Thyroid gland (tissue), 4 donors: ENCODE results near the gene PPFIA4. TPM values are rescaled to one million over a fixed set of nuclear protein-coding genes. Genes with fewer than 3 reads are reported as not detected.
A peak's percentile ranks its signal among the peaks of the same experiment; 100 is the strongest.

Source experiments
- DNase-seq, 2 donors: peaks; one replicate each; pipeline ENCODE4 v3.0.0-alpha.2; 2019
- H3K27ac ChIP-seq, 3 donors: fragments of 200-600 bp; sonication (generic); 1 replicate in 2 of 3; 2 replicates in 1 of 3; pipeline ENCODE4 v1.5.1; 2016 to 2019; ENCODE audit warnings: mild to moderate bottlenecking in 1 of 3, moderate library complexity in 1 of 3
- H3K27me3 ChIP-seq: fragments of 200-600 bp; sonication (generic); one replicate; pipeline ENCODE4 v1.5.1; 2019
- H3K36me3 ChIP-seq, 2 donors: fragments of 200-600 bp; sonication (generic); one replicate each; pipeline ENCODE4 v1.5.1; 2016 to 2019
- H3K4me1 ChIP-seq, 2 donors: fragments of 200-600 bp; sonication (generic); one replicate each; pipeline ENCODE4 v1.5.1; 2017 to 2019
- H3K4me3 ChIP-seq, 3 donors: fragments of 200-600 bp; sonication (generic); replicated peaks in 1 of 3; 1 replicate in 2 of 3; 2 replicates in 1 of 3; pipeline ENCODE4 v1.5.1; 2016; ENCODE audit warnings: mild to moderate bottlenecking in 1 of 3
- H3K9me3 ChIP-seq: fragments of 200-600 bp; sonication (generic); one replicate; pipeline ENCODE4 v1.5.1; 2017
- CTCF ChIP-seq, 6 experiments: fragments of 200-600 bp in 3 of 6; fragments of 450-650 bp in 3 of 6; sonication (generic) in 3 of 6; IDR thresholded peaks; one replicate each; pipeline ENCODE4 v1.5.1; 2016 to 2019; ENCODE audit warnings: antibody characterized with exemption in 6 of 6, mild to moderate bottlenecking in 2 of 6, inconsistent platforms in 1 of 6, moderate library complexity in 1 of 6
- POLR2A ChIP-seq, 2 donors: fragments of 450-650 bp; IDR thresholded peaks; one replicate each; pipeline ENCODE4 v1.6.1; 2017; ENCODE audit warnings: antibody characterized with exemption in 2 of 2, mild to moderate bottlenecking in 2 of 2, moderate library complexity in 1 of 2
- WGBS, 2 donors: methylation state at CpG; one replicate each; pipeline ENCODE4 v1.1.5; 2017; 5-methylcytosine and 5-hydroxymethylcytosine counted together
- intact Hi-C: fragments of 100-400 bp; cut with DNase I; formaldehyde crosslinking; loops from one replicate; pipeline ENCODE4 v1.15.1; 2023
- total RNA-seq, 4 donors: library from RNA; depleted of rRNA; stranded (reverse); fragments of >200 nt; gene quantifications; one replicate each; pipeline ENCODE4 v1.2.3, GENCODE V29; 2016

PPFIA4 gene
- total RNA-seq, 4 donors from 2014 or later = 0.54 to 3.0 (median 2.1) TPM

- TF ChIP-seq CTCF (IDR thresholded peaks at IDR 0.05) = no peak
- no peak for TF ChIP-seq POLR2A (IDR thresholded peaks at IDR 0.05)
- intact Hi-C loops = no loop called here
- H3K27me3 ChIP-seq = no peaks in the 10 kb centered on the region
- 40% methylated on average over 8 to 11 of the region's 12 CpGs for WGBS, 2 donors
- H3K36me3 ChIP-seq = no peaks in the 10 kb centered on the region
- H3K9me3 ChIP-seq = no peaks in the 10 kb centered on the region
- no peak for DNase-seq
- H3K4me3 ChIP-seq = peak overlapping the region in 1 of 3 donors; percentile 40
- H3K4me1 ChIP-seq = peaks cover 25 to 50% of the 10 kb centered on the region in 2 donors
- peak overlapping the region in 1 of 3 donors; percentile 48 for H3K27ac ChIP-seq
Measured at GRCh38 chr1:203126866-203127665, 100.8 kb downstream of the PPFIA4 start.

GRCh38 chr1:203127666-203128430, 101.6 kb downstream of the PPFIA4 start, which contains the start of gene ADORA1:
Gene ADORA1, plus strand, starts transcription at chr1:203127726. Its CDS starts 1,116 bp downstream, at chr1:203128842.
- 1 to 4% methylated on average over 6 to 17 of the region's 51 CpGs for WGBS, 2 donors
- Histone ChIP-seq H3K36me3 (no peaks in the 10 kb centered on the region), H3K27ac (peak within 1 kb of the TSS; percentile 45 to 55 (median 48)), H3K27me3 (no peaks in the 10 kb centered on the region), H3K4me1 (peaks cover 25 to 51% of the 10 kb centered on the region in 2 donors), H3K4me3 (peak within 1 kb of the TSS; percentile 10 to 40 (median 21)), H3K9me3 (no peaks in the 10 kb centered on the region)
- intact Hi-C loops = no loop called here
- TF ChIP-seq POLR2A (IDR thresholded peaks at IDR 0.05) (peak in 1 of 2 donors; percentile 55), CTCF (IDR thresholded peaks at IDR 0.05) (no peak)
- DNase-seq = peak; percentile 80 to 85

GRCh38 chr1:203128431-203128715, 102.1 kb downstream of the PPFIA4 start:
- Histone ChIP-seq H3K36me3 (no peaks in the 10 kb centered on the region), H3K9me3 (no peaks in the 10 kb centered on the region), H3K27ac (peak overlapping the region; percentile 45 to 55 (median 48)), H3K4me1 (peaks cover 25 to 51% of the 10 kb centered on the region in 2 donors), H3K27me3 (no peaks in the 10 kb centered on the region), H3K4me3 (peak overlapping the region; percentile 10 to 40 (median 21))
- TF ChIP-seq POLR2A (IDR thresholded peaks at IDR 0.05) (no peak), CTCF (IDR thresholded peaks at IDR 0.05) (no peak)
- no peak for DNase-seq
- intact Hi-C loops = no loop called here
- WGBS, 2 donors = 13 to 30% methylated on average over 6 to 7 of the region's 7 CpGs

Other genes with a start within 250 kb of the PPFIA4 start
- 10 to 100 TPM; 53.1 to 78.5 (median 61.2) TPM for gene KDM5B, start 218.1 kb upstream of the PPFIA4 start, total RNA-seq
- not detected for gene PCAT6, start 215.5 kb upstream of the PPFIA4 start, total RNA-seq
- 10 to 100 TPM in 1 of 4 donors, 1 to 10 TPM in 3; 6.1 to 10.7 (median 7.8) TPM for gene RABIF, start 137.3 kb upstream of the PPFIA4 start, total RNA-seq
- gene KLHL12, start 99.3 kb upstream of the PPFIA4 start, total RNA-seq = 10 to 100 TPM; 25.1 to 34.0 (median 29.1) TPM
- 100 to 1,000 TPM in 1 of 4 donors, 10 to 100 TPM in 3; 76.3 to 108 (median 81.2) TPM for gene ADIPOR1, start 68.2 kb upstream of the PPFIA4 start, total RNA-seq
- 10 to 100 TPM; 48.0 to 94.8 (median 64.6) TPM for gene CYB5R1, start 59.2 kb upstream of the PPFIA4 start, total RNA-seq
- 10 to 100 TPM; 71.0 to 93.9 (median 84.2) TPM for gene TMEM183A, start 19.1 kb upstream of the PPFIA4 start, total RNA-seq
- gene MYOG, start 59.5 kb downstream of the PPFIA4 start, total RNA-seq = not detected
- gene ADORA1, start 101.2 kb downstream of the PPFIA4 start, total RNA-seq = 10 to 100 TPM in 2 of 4 donors, 1 to 10 TPM in 1, under 1 TPM in 1; 0.94 to 25.6 (median 6.8) TPM
- under 1 TPM in 2 of 4 donors, not detected in 2; 0.11 to 0.75 TPM for gene MYBPH, start 149.3 kb downstream of the PPFIA4 start, total RNA-seq
- gene CHI3L1, start 160.2 kb downstream of the PPFIA4 start, total RNA-seq = 10 to 100 TPM in 1 of 4 donors, 1 to 10 TPM in 3; 1.2 to 42.9 (median 4.4) TPM
- gene CHIT1, start 203.2 kb downstream of the PPFIA4 start, total RNA-seq = 1 to 10 TPM in 2 of 4 donors, under 1 TPM in 1, not detected in 1; 0.45 to 9.0 (median 1.2) TPM